Activated T-helper 1 cell treated with anti-CD3 and anti-CD28 coated beads, Interleukin-12 subunit alpha, Interleukin-12 subunit beta, Interleukin-2, Interleukin-4 antibody, amounts not matched to agents 30 ng/mL and 10 ng/mL and 1 ng/mL, durations not matched to agents 14 hours and 24 hours and 36 hours (primary cell): ENCODE data around the gene PRDM13. TPM values are rescaled to one million over a fixed set of nuclear protein-coding genes. Genes with fewer than 3 reads are reported as not detected.
"Not testable (repeated sequence)": the region's sequence is repeated elsewhere in the genome, so short reads cannot be mapped to it uniquely, and the experiment has no call there.

Source experiments
- DNase-seq: peaks from one replicate; pipeline ENCODE4 v3.0.0; 2021; ENCODE audit warnings: low spot score
- H3K27ac Mint-ChIP-seq: one replicate; pipeline ENCODE4 v1.8.0; 2021; ENCODE audit warnings: mild to moderate bottlenecking, mixed read lengths
- H3K27me3 Mint-ChIP-seq: one replicate; pipeline ENCODE4 v1.8.0; 2022; ENCODE audit warnings: mild to moderate bottlenecking, moderate library complexity, mixed read lengths; ENCODE audit not compliant: insufficient read depth
- H3K36me3 Mint-ChIP-seq: one replicate; pipeline ENCODE4 v1.8.0; 2021; ENCODE audit warnings: low read depth, mixed read lengths
- H3K4me1 Mint-ChIP-seq: one replicate; pipeline ENCODE4 v1.8.0; 2021; ENCODE audit warnings: low read depth, mixed read lengths
- H3K4me3 Mint-ChIP-seq: one replicate; pipeline ENCODE4 v1.8.0; 2021; ENCODE audit warnings: mild to moderate bottlenecking, moderate library complexity, mixed read lengths
- H3K9me3 Mint-ChIP-seq: one replicate; pipeline ENCODE4 v1.8.0; 2021; ENCODE audit warnings: mixed read lengths
- intact Hi-C: fragments of 100-400 bp; cut with micrococcal nuclease; formaldehyde crosslinking; loops from one replicate; pipeline ENCODE4 v1.15.1; 2024
- total RNA-seq: library from RNA; stranded (reverse); gene quantifications from 2 replicates; pipeline ENCODE4 v1.2.3, GENCODE V29; 2022

The PRDM13 gene
- total RNA-seq, 1 donor from 2014 or later, result not detected

DNA sequence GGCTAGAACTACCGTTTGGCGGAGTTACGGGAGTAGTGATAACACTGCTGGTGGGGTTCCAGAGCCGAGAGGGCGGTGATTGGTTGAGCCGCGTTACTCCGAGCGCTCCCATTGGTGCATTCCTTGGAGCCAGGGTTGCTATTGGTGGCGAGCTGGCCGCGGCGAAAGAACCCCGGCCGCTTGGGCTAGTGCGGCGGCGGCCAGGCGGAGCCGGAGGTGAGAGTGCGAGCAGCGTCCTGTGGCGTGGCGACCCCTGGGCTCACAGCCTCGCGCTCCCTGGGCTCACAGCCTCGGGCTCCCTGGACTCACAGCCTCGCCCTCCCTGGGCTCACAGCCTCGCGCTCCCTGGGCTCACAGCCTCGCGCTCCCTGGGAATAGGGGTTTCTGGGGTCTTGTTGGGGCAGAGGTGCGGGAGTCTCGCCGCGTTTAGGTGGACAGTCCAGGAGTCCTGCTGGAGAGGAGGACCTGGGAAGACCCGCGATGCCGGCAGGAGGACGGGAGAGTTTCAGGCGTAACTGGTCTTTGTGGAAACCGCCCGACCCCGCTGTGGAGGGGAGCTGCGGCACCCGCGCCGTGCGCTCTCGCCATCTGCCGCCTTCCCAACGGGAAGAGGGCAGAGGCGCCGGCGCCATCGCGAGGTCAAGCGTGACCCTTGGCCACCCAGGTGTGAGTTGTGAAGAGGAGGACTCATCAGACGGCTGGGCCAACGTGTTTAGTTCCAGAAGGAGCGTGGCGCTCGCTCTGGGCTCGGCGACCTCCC, 12.2 kb downstream of the PRDM13 start:
- Mint-ChIP-seq H3K9me3 (peaks cover 4% of the 10 kb centered on the region), H3K4me1 (no peaks in the 10 kb centered on the region), H3K27me3 (peaks cover 72% of the 10 kb centered on the region), H3K36me3 (no peaks in the 10 kb centered on the region), H3K27ac (no peak overlapping the region), H3K4me3 (no peak overlapping the region)
- DNase-seq, result no peak
- intact Hi-C loops, result loop anchor here (2.0 kb wide), 1 partner anchor 16 kb away; no protein-coding TSS in a partner anchor

DNA sequence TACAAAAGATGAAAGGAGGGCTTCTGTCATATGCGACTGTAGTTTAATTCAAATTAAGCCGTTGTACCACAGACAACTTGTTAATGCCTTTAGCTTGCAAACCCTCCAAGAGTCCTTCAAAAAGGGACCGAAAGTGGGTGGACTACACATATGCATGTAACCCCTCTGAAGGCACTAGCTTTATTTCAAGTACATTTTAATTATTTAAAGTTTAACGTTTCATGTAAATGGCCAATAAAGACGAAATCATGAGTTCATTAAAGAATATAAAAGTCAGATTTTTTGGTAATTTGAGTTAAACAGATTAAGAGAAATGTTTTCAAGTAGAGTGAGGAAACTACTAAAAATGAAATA, 12.8 kb downstream of the PRDM13 start:
- peaks cover 74% of the 10 kb centered on the region for H3K27me3 Mint-ChIP-seq

DNA sequence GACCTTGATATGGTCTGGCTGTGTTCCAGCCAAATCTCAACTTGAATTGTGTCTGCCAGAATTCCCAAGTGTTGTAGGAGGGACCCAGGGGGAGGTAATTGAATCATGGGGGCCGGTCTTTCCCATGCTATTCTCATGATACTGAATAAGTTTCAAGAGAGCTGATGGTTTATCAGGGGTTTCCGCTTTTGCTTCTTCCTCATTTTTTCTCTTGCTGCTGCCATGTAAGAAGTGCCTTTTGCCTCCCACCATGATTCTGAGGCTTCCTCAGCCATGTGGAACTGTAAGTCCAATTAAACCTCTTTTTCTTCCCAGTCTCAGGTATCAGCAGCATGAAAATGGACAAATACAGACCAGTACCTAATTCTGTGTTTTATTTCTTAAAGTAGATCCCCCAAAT, 15.4 kb downstream of the PRDM13 start:
- H3K4me1 Mint-ChIP-seq, result not testable (repeated sequence)
- H3K27me3 Mint-ChIP-seq, result peaks cover 55% of the 10 kb centered on the region

More for the DNA sequence above, 12.8 kb downstream of the PRDM13 start:
- H3K36me3 Mint-ChIP-seq, result no peaks in the 10 kb centered on the region
- DNase-seq, result no peak
- no peaks in the 10 kb centered on the region for H3K4me1 Mint-ChIP-seq
- intact Hi-C loops, result loop anchor here (2.0 kb wide), 1 partner anchor 17 kb away; no protein-coding TSS in a partner anchor
- H3K9me3 Mint-ChIP-seq, result peaks cover 4% of the 10 kb centered on the region
- no peak overlapping the region for H3K27ac Mint-ChIP-seq
- no peak overlapping the region for H3K4me3 Mint-ChIP-seq

DNA sequence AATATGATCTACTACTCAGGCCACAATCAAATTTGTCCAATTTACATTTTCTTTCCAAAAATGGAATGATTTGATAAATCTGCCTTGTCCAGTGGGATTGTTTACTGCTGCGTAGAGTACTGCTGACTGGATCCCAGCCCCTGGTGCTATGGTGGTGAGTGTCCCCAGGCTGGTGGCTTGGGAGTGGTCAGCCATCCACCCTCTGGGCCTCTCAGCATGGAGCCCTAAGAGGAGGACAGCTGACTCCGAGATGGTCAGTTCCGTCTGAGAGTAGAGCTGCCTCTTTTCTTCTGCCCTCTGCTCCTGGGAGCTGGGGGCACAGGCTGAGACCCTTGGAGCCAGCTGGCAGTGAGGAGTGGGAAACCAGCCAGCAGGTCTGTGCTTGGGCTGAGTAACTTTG, 22.7 kb downstream of the PRDM13 start:
- intact Hi-C loops, result no loop called here
- Mint-ChIP-seq H3K9me3 (no peaks in the 10 kb centered on the region), H3K27ac (no peak overlapping the region), H3K4me3 (no peak overlapping the region), H3K4me1 (no peaks in the 10 kb centered on the region), H3K36me3 (no peaks in the 10 kb centered on the region), H3K27me3 (peaks cover 20% of the 10 kb centered on the region)
- DNase-seq, result no peak

More for the DNA sequence above, 15.4 kb downstream of the PRDM13 start:
- H3K27ac Mint-ChIP-seq, DNase-seq, H3K9me3 Mint-ChIP-seq, H3K36me3 Mint-ChIP-seq, H3K4me3 Mint-ChIP-seq, intact Hi-C loops: not testable (repeated sequence)

DNA sequence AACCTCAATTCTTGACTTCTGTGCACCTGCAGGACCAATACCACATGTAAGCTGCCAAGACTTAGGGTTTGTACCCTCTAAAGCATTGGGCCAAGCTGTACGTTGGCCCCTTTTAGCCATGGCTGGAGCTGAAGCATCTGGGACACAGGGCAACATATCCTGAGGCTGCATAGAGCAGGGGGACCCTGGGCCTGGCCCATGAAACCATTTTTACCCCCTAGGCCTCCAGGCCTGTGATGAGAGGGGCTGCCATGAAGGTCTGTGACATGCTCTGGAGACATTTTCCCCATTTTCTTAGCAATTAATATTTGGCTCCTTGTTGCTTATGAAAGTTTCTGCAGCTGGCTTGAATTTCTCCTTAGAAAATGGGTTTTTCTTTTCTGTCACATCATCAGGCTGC, 31.0 kb downstream of the PRDM13 start:
- no peaks in the 10 kb centered on the region for H3K4me1 Mint-ChIP-seq
- intact Hi-C loops, result no loop called here
- H3K9me3 Mint-ChIP-seq, result peaks cover 8% of the 10 kb centered on the region
- H3K36me3 Mint-ChIP-seq, result no peaks in the 10 kb centered on the region
- no peak overlapping the region for H3K4me3 Mint-ChIP-seq
- H3K27me3 Mint-ChIP-seq, result peaks cover 16% of the 10 kb centered on the region
- no peak for DNase-seq
- no peak overlapping the region for H3K27ac Mint-ChIP-seq

DNA sequence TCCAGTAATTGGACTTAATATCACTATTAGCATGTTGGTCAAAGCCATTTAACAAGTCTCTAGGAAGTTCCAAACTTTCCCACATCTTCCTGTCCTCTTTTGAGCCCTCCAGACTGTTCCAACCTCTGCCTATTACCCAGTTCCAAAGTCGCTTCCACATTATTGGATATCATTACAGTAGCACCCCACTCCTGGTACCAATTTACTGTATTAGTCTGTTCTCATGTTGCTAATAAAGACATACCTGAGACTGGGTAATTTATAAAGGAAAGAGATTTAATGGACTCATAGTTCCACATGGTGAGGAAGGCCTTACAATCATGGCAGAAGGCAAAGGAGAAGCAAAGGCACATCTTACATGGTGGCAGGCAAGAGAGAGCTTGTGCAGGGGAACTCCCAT, 31.7 kb downstream of the PRDM13 start:
- H3K4me3 Mint-ChIP-seq, intact Hi-C loops, H3K4me1 Mint-ChIP-seq, DNase-seq, H3K9me3 Mint-ChIP-seq, H3K36me3 Mint-ChIP-seq, H3K27ac Mint-ChIP-seq: not testable (repeated sequence)
- peaks cover 12% of the 10 kb centered on the region for H3K27me3 Mint-ChIP-seq

DNA sequence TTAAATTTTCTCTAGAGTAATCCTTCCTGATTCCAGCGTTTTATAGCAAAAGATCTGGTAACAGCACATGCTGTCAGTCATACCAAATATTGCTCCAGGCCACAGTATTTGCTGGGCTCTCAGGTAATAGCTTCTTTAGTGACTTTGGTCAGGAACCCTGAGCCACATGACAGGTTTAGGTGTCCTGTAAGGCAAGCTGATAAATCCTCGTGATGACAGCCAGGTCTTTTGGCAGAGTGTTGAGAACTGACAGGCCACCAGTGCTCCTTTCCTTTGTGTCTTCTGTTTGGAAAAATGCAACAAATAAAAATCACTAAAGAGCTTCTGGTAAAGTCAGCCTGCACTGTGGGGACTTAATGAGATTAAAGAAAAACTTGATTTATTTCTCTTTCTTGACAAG, 34.6 kb downstream of the PRDM13 start:
- Mint-ChIP-seq H3K4me3 (no peak overlapping the region), H3K4me1 (no peaks in the 10 kb centered on the region), H3K9me3 (peaks cover 8% of the 10 kb centered on the region), H3K36me3 (no peaks in the 10 kb centered on the region), H3K27me3 (peaks cover 12% of the 10 kb centered on the region), H3K27ac (no peak overlapping the region)
- intact Hi-C loops, result no loop called here
- DNase-seq, result no peak

DNA sequence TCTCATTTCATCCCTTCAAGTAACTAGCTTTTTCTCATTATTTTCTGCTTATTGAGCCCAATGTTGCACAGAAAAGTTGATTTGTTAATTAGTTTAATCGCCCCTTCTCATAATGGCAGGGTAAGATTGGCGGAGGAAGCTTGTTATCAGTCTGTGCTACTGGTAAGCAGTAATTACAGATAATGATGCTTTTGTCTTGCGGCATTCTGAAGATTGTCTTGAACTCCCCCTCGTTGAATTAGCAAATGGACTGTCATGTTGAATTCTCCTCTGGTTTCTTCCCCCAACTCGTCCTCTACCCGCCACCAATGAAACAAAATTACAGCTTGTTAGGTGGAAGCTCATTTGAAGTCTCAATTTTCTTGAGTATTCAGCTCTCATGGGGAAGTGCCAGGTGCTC, 39.4 kb downstream of the PRDM13 start:
- H3K27ac Mint-ChIP-seq, result no peak overlapping the region
- H3K9me3 Mint-ChIP-seq, result no peaks in the 10 kb centered on the region
- H3K4me3 Mint-ChIP-seq, result no peak overlapping the region
- intact Hi-C loops, result no loop called here
- no peak for DNase-seq
- H3K27me3 Mint-ChIP-seq, result peaks cover 16% of the 10 kb centered on the region
- H3K4me1 Mint-ChIP-seq, result no peaks in the 10 kb centered on the region
- no peaks in the 10 kb centered on the region for H3K36me3 Mint-ChIP-seq

DNA sequence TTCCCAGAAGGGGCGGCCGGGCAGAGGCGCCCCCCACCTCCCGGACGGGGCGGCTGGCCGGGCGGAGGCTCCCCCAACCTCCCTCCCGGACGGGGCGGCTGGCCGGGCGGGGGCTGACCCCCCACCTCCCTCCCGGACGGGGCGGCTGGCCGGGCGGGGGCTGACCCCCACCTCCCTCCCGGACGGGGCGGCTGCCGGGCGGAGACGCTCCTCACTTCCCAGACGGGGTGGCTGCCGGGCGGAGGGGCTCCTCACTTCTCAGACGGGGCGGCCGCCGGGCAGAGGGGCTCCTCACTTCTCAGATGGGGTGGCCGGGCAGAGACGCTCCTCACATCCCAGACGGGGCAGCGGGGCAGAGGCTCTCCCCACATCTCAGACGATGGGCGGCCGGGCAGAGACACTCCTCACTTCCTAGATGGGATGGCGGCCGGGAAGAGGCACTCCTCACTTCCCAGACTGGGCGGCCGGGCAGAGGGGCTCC, 43.5 kb downstream of the PRDM13 start:
- H3K27me3 Mint-ChIP-seq, DNase-seq, intact Hi-C loops: not testable (repeated sequence)

DNA sequence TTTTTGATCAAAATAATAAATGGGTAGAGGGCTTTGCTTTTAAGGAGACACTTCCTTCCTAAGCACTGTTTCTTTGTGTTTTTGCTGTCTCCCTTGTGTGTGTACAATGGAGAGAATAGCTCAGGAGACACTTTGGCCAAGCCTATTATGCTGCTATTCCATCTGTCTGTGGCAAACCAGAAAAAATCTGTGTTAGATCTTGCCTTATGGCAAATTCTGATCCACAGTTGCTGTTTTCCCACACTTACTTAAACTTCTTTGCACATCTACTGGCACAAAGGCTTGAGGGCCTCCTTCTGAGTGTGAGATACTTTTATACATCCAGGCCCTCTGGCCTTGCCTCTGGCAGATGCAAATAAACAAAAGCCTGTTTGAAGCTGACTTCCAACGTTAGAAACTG, 53.6 kb downstream of the PRDM13 start:
- no peak for DNase-seq
- H3K36me3 Mint-ChIP-seq, result no peaks in the 10 kb centered on the region
- H3K4me3 Mint-ChIP-seq, result no peak overlapping the region
- H3K4me1 Mint-ChIP-seq, result no peaks in the 10 kb centered on the region
- intact Hi-C loops, result no loop called here
- no peaks in the 10 kb centered on the region for H3K9me3 Mint-ChIP-seq
- H3K27ac Mint-ChIP-seq, result no peak overlapping the region
- peaks cover 5% of the 10 kb centered on the region for H3K27me3 Mint-ChIP-seq

More for the DNA sequence above, 43.5 kb downstream of the PRDM13 start:
- not testable (repeated sequence) for H3K4me1 Mint-ChIP-seq, H3K36me3 Mint-ChIP-seq, H3K9me3 Mint-ChIP-seq, H3K4me3 Mint-ChIP-seq, H3K27ac Mint-ChIP-seq

DNA sequence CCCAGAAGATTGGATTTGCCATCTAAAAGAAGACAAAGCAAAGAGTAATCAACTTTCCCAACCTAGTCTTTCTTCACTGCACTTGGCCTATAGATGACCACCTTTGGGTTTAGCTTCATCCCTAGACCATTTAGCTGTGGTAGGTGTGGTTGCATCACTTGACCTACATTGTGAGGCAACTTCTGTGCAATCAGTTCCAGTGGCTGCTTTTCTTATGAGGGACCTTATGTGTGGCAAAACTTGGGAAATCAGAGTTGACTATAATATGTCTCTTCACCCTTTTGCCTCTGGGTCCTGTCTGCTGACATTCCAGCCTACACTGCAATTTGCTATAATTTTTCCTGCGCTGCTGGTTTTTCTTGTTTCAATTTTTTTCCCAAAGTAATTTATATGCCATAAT, 55.2 kb downstream of the PRDM13 start:
- intact Hi-C loops, result no loop called here
- Mint-ChIP-seq H3K9me3 (no peaks in the 10 kb centered on the region), H3K27ac (no peak overlapping the region), H3K27me3 (peaks cover 9% of the 10 kb centered on the region), H3K4me3 (no peak overlapping the region), H3K36me3 (no peaks in the 10 kb centered on the region), H3K4me1 (no peaks in the 10 kb centered on the region)
- no peak for DNase-seq

DNA sequence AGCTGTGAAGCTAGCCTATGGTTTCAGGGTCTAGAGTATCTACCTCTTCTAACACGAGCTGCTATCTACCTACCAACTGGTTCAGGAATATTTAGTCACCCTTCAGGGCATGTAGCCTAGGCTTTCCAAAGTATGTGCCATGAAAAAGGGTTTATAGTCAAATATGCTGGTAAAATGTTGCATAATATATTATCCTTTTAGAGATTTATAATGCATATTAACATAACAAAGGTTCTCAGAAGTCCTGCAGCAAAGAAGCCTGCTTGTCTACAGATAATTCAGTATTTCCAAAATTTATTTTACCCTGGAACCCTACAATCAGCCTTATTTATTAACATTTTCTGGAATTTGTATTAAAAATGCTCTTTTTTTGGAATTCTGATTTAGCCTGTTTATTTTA, 56.0 kb downstream of the PRDM13 start:
- Mint-ChIP-seq H3K27ac (no peak overlapping the region), H3K9me3 (no peaks in the 10 kb centered on the region), H3K36me3 (no peaks in the 10 kb centered on the region), H3K4me1 (no peaks in the 10 kb centered on the region), H3K4me3 (no peak overlapping the region), H3K27me3 (peaks cover 9% of the 10 kb centered on the region)
- DNase-seq, result no peak
- intact Hi-C loops, result no loop called here
